H1 (cell line): ENCODE measurements around the gene GLS. TPM values are rescaled to one million over a fixed set of nuclear protein-coding genes. Genes with fewer than 3 reads are reported as not detected.

Experiments used
- CTCF ChIA-PET: fragments of 300-600 bp; sonication (Branson Sonifier 250); formaldehyde crosslinking; loops from one replicate; lab custom pipeline; 2021; ENCODE audit not compliant: partially characterized antibody; lab: Charles Lee
- POLR2A ChIA-PET: fragments of 300-600 bp; sonication (Branson Sonifier 250); formaldehyde crosslinking; loops from one replicate; lab custom pipeline; 2021; ENCODE audit warnings: inconsistent platforms; ENCODE audit not compliant: partially characterized antibody; lab: Charles Lee
- DNase-seq, 2 experiments: peaks; one replicate each; pipeline versions ENCODE4 v3.0.0 to v3.0.0-alpha.2; 2010 to 2022; ENCODE audit warnings: low spot score in 2 of 2, low read depth in 1 of 2, mixed read lengths in 1 of 2
- FAIRE-seq: peaks from 2 replicates; lab custom pipeline; 2011; peaks lifted over from hg19 to GRCh38; lab: Jason Lieb, UNC
- H2AFZ ChIP-seq: 2 replicates; pipeline ENCODE4 v1.8.1; 2012; ENCODE audit warnings: low read length, inconsistent platforms
- H2AK5ac ChIP-seq: 2 replicates; pipeline ENCODE4 v1.6.1; 2013; ENCODE audit warnings: low read depth, low read length
- H2BK120ac ChIP-seq: replicated peaks from 2 replicates; pipeline ENCODE3; 2013; ENCODE audit warnings: low read depth, low read length, inconsistent platforms
- H2BK12ac ChIP-seq: 2 replicates; pipeline ENCODE4 v1.6.1; 2013; ENCODE audit warnings: low read depth, low read length
- H2BK15ac ChIP-seq: 2 replicates; pipeline ENCODE4 v1.6.1; 2013; ENCODE audit warnings: low read length
- H2BK20ac ChIP-seq: 2 replicates; pipeline ENCODE4 v1.6.1; 2013; ENCODE audit warnings: low read length
- H2BK5ac ChIP-seq: 2 replicates; pipeline ENCODE4 v1.6.1; 2013; ENCODE audit warnings: low read depth, low read length
- H3K14ac ChIP-seq: 2 replicates; pipeline ENCODE4 v1.6.1; 2013; ENCODE audit warnings: inconsistent platforms; ENCODE audit not compliant: insufficient read length
- H3K18ac ChIP-seq: 2 replicates; pipeline ENCODE4 v1.6.1; 2013; ENCODE audit warnings: low read length; ENCODE audit errors: extremely low read depth
- H3K23ac ChIP-seq: 2 replicates; pipeline ENCODE4 v1.6.1; 2013; ENCODE audit warnings: inconsistent platforms; ENCODE audit not compliant: insufficient read length
- H3K23me2 ChIP-seq: 2 replicates; pipeline ENCODE4 v1.6.1; 2013; ENCODE audit warnings: low read depth, low read length
- H3K27ac ChIP-seq: 2 replicates; pipeline ENCODE4 v1.6.1; 2011; ENCODE audit warnings: low read depth, low read length, inconsistent platforms
- H3K27me3 ChIP-seq, 4 experiments: replicated peaks in 1 of 4; 1 replicate in 1 of 4; 2 replicates in 3 of 4; pipeline versions ENCODE4 v1.6.1 to v1.8.1; 2011 to 2013; ENCODE audit warnings: low read length in 3 of 4, mild to moderate bottlenecking in 3 of 4, inconsistent platforms in 2 of 4, mixed read lengths in 2 of 4, moderate library complexity in 1 of 4; ENCODE audit not compliant: control insufficient read depth in 3 of 4, insufficient read depth in 3 of 4; ENCODE audit errors: extremely low read depth in 1 of 4
- H3K36me3 ChIP-seq, 4 experiments: 2 replicates each; pipeline versions ENCODE4 v1.6.1 to v1.8.1; 2011 to 2013; ENCODE audit warnings: mild to moderate bottlenecking in 4 of 4, low read length in 3 of 4, moderate library complexity in 2 of 4, control low read depth in 1 of 4, inconsistent platforms in 1 of 4; ENCODE audit not compliant: insufficient read depth in 4 of 4, control insufficient read depth in 2 of 4
- H3K4ac ChIP-seq: replicated peaks from 2 replicates; pipeline ENCODE3; 2013; ENCODE audit warnings: low read length, low read depth, mixed read lengths, inconsistent platforms; ENCODE audit not compliant: insufficient read length
- H3K4me1 ChIP-seq, 4 experiments: replicated peaks in 1 of 4; 1 replicate in 1 of 4; 2 replicates in 3 of 4; pipeline versions ENCODE4 v1.6.1 to v1.8.1; 2011 to 2013; ENCODE audit warnings: low read length in 3 of 4, inconsistent platforms in 2 of 4, mixed read lengths in 1 of 4; ENCODE audit not compliant: insufficient read depth in 4 of 4, control insufficient read depth in 3 of 4
- H3K4me2 ChIP-seq, 2 experiments: 2 replicates each; pipeline versions ENCODE4 v1.6.1 to v1.8.1; 2011 to 2013; ENCODE audit warnings: low read depth in 2 of 2, low read length in 2 of 2, control low read depth in 1 of 2, inconsistent platforms in 1 of 2, mild to moderate bottlenecking in 1 of 2; ENCODE audit not compliant: insufficient read depth in 1 of 2
- H3K4me3 ChIP-seq, 4 experiments: fragments of 200-600, 300-600 bp in 1 of 4; sonication (generic), shearing (Covaris generic), sonication (Bioruptor Twin) in 1 of 4; 2 replicates each; pipeline versions ENCODE4 v1.5.1 to v1.8.1; 2011 to 2016; ENCODE audit warnings: low read length in 4 of 4, low read depth in 3 of 4, control low read depth in 2 of 4, inconsistent platforms in 2 of 4, mild to moderate bottlenecking in 2 of 4, mixed read lengths in 1 of 4, moderate library complexity in 1 of 4; ENCODE audit not compliant: insufficient read depth in 2 of 4; ENCODE audit errors: extremely low read depth in 1 of 4
- H3K56ac ChIP-seq: replicated peaks from 2 replicates; pipeline ENCODE3; 2013; ENCODE audit warnings: low read depth, mild to moderate bottlenecking, mixed read lengths, low read length, inconsistent platforms; ENCODE audit not compliant: insufficient read length
- H3K79me1 ChIP-seq: 2 replicates; pipeline ENCODE4 v1.6.1; 2013; ENCODE audit warnings: low read depth, low read length, control low read depth
- H3K79me2 ChIP-seq, 2 experiments: 2 replicates each; pipeline versions ENCODE4 v1.6.1 to v1.8.1; 2012 to 2013; ENCODE audit warnings: low read length in 2 of 2, mild to moderate bottlenecking in 2 of 2, inconsistent platforms in 1 of 2; ENCODE audit not compliant: insufficient read depth in 2 of 2, control insufficient read depth in 1 of 2
- H3K9ac ChIP-seq, 4 experiments: replicated peaks in 1 of 4; 1 replicate in 1 of 4; 2 replicates in 3 of 4; pipeline versions ENCODE4 v1.6.1 to v1.8.1; 2011 to 2013; ENCODE audit warnings: low read depth in 3 of 4, low read length in 3 of 4, control low read depth in 2 of 4, mild to moderate bottlenecking in 2 of 4, moderate library complexity in 2 of 4, inconsistent platforms in 1 of 4; ENCODE audit errors: extremely low read depth in 1 of 4
- H3K9me3 ChIP-seq, 2 experiments: 2 replicates each; pipeline versions ENCODE4 v1.6.1 to v1.8.1; 2012 to 2013; ENCODE audit warnings: mild to moderate bottlenecking in 2 of 2, moderate library complexity in 2 of 2, control low read depth in 1 of 2, inconsistent platforms in 1 of 2, low read depth in 1 of 2, low read length in 1 of 2, mixed read lengths in 1 of 2; ENCODE audit not compliant: insufficient read depth in 2 of 2
- H4K20me1 ChIP-seq, 2 experiments: replicated peaks in 1 of 2; 2 replicates each; pipeline versions ENCODE3 to v1.8.1; 2011 to 2013; ENCODE audit warnings: inconsistent platforms in 2 of 2, low read length in 2 of 2, mild to moderate bottlenecking in 1 of 2; ENCODE audit not compliant: insufficient read depth in 2 of 2, control insufficient read depth in 1 of 2
- H4K5ac ChIP-seq: 2 replicates; pipeline ENCODE4 v1.6.1; 2013; ENCODE audit warnings: low read length, low read depth, mixed read lengths, inconsistent platforms; ENCODE audit not compliant: insufficient read length
- H4K8ac ChIP-seq: 2 replicates; pipeline ENCODE4 v1.8.0; 2013; ENCODE audit warnings: mild to moderate bottlenecking, moderate library complexity, low read length, inconsistent platforms; ENCODE audit not compliant: insufficient read depth; ENCODE audit errors: extremely low read depth
- H4K91ac ChIP-seq: replicated peaks from 2 replicates; pipeline ENCODE3; 2013; ENCODE audit warnings: low read length, mixed read lengths, inconsistent platforms; ENCODE audit not compliant: insufficient read length
- ASH2L ChIP-seq: fragments of 200-600, 300-600 bp; sonication (generic); IDR thresholded peaks from one replicate; pipeline ENCODE4 v1.7.1; 2017; ENCODE audit warnings: low read length
- EP300 ChIP-seq, 2 experiments: IDR thresholded peaks; 1 replicate in 1 of 2; 2 replicates in 1 of 2; pipeline ENCODE4 v1.6.1; 2011 to 2012; ENCODE audit warnings: low read depth in 2 of 2, low read length in 2 of 2, mild to moderate bottlenecking in 2 of 2, borderline replicate concordance in 1 of 2, inconsistent platforms in 1 of 2, moderate library complexity in 1 of 2
- USF2 ChIP-seq: IDR thresholded peaks from 2 replicates; pipeline ENCODE4 v1.6.1; 2011; ENCODE audit warnings: low read length, improper control_type of control experiment
- WGBS, 2 experiments: shearing (Covaris generic) in 1 of 2; methylation state at CpG; one replicate each; pipeline versions ENCODE4 v1.1.6 to v1.1.7; 2013 to 2015; ENCODE audit warnings: low lambda C conversion rate in 2 of 2, mixed read lengths in 2 of 2, inconsistent platforms in 1 of 2, low coverage in 1 of 2, missing lambda C conversion rate in 1 of 2; ENCODE audit not compliant: insufficient replicate concordance in 2 of 2, insufficient coverage in 1 of 2, insufficient read length in 1 of 2; ENCODE audit errors: extremely low coverage in 1 of 2, missing lambda C conversion rate in 1 of 2; 5-methylcytosine and 5-hydroxymethylcytosine counted together
- polyA plus RNA-seq, 7 experiments: library from polyadenylated mRNA; depleted of rRNA in 3 of 7; stranded (reverse) in 5 of 7; unstranded in 2 of 7; fragments of >200 nt in 5 of 7; fragments of 200-250 nt in 2 of 7; gene quantifications; 1 replicate in 5 of 7; 2 replicates in 1 of 7; 4 replicates in 1 of 7; pipeline versions ENCODE4 v1.2.1 to v1.2.3, GENCODE V29; 2011 to 2013; ENCODE audit warnings: missing spikeins in 2 of 7, mixed read lengths in 2 of 7
- total RNA-seq: library from RNA; stranded (reverse); fragmentation: NEBNext Ultra II Directional; extraction: Animal tissue kit (Norgen Biotek cat#: 25700); gene quantifications from 2 replicates; pipeline ENCODE4 v1.2.1, GENCODE V29; 2021

The GLS gene
- total and polyA plus RNA-seq, 2 of the 8 experiments (the other 6 are each of a cell fraction or from before 2014, with no cell fraction given) = 15.7 to 89.8 TPM

DNA sequence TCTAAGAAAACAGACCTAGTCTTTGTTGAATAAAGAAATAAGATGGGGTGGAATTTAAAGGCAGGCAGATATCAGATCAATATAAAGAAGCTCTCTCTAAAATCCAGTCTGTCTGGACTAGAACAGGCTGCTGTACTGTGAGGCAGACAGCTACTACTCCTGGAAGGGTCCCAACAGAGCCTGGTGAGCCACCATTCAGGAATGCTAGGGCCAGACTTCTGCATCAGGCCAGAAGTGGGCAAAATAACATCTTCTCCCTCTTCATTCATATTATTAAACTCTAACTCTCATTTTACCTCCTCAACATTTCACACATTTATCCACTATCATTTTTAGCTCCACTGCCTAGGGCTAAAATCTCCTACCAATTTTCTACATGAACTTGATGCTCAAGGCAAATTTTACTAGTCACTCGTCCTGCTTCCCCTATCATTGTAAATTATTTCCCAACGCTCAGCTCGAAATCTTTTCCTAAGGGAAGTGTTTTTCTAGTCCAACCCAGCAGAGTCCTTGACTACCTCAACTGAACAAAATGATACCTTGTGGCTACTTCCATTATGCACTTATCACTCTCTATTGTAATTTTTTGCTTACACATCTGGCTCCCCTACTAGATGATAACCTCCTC, 45.2 kb upstream of the GLS start:
- no peak for FAIRE-seq
- Histone ChIP-seq H2BK15ac (no peak overlapping the region), H2AFZ (no peak overlapping the region), H4K91ac (no peak overlapping the region), H4K8ac (no peak overlapping the region), H3K18ac (no peak overlapping the region), H3K27me3 (no peaks in the 10 kb centered on the region), H3K23ac (no peak overlapping the region), H2BK5ac (no peak overlapping the region), H3K56ac (no peak overlapping the region), H3K36me3 (no peaks in the 10 kb centered on the region), H3K9ac (no peak overlapping the region), H3K79me1 (no peaks in the 10 kb centered on the region), H3K4me2 (no peak overlapping the region), H4K20me1 (no peaks in the 10 kb centered on the region), H2BK20ac (no peak overlapping the region), H3K27ac (no peak overlapping the region), H2AK5ac (no peak overlapping the region), H3K14ac (no peak overlapping the region), H3K4me3 (no peak overlapping the region), H3K23me2 (no peaks in the 10 kb centered on the region), H3K4ac (no peak overlapping the region), H4K5ac (no peak overlapping the region), H2BK120ac (no peak overlapping the region), H2BK12ac (no peak overlapping the region), H3K79me2 (no peaks in the 10 kb centered on the region), H3K9me3 (no peaks in the 10 kb centered on the region), H3K4me1 (no peaks in the 10 kb centered on the region)
- no peak for TF ChIP-seq USF2
- no peak for TF ChIP-seq EP300 (IDR thresholded peaks at IDR 0.05; ENCODE audit: borderline replicate concordance in 1 of 2, low read depth in 2 of 2, low read length in 2 of 2)
- TF ChIP-seq ASH2L = no peak
- ChIA-PET POLR2A (interaction anchor here (0.8 to 1.1 kb wide), 2 partner anchors 23 to 46 kb away, joined by 3 read pairs; no protein-coding TSS in a partner anchor), CTCF (interaction anchor here (0.6 to 1.7 kb wide), 4 partner anchors 9 to 55 kb away, joined by 4 to 8 read pairs (median 5); no protein-coding TSS in a partner anchor)
- no peak for DNase-seq
- WGBS, 2 experiments = 89% methylated on average over 3 of the region's 3 CpGs; no CpG with 5 or more reads in 1 of the 2 experiments
